Trophoblast cell (in vitro differentiated cells and primary cell): ENCODE data around the gene KLK2.

Experiments
- DNase-seq, 2 donors: peaks; one replicate each; pipeline ENCODE4 v3.0.0-alpha.2; 2016
- H2AFZ ChIP-seq: 2 replicates; pipeline ENCODE4 v1.6.1; 2013; ENCODE audit warnings: low read length, moderate library complexity, mild to moderate bottlenecking; ENCODE audit not compliant: insufficient read depth, poor library complexity
- H2AK5ac ChIP-seq: 2 replicates; pipeline ENCODE4 v1.6.1; 2013; ENCODE audit warnings: mild to moderate bottlenecking, low read length
- H2BK120ac ChIP-seq: 2 replicates; pipeline ENCODE4 v1.6.1; 2013; ENCODE audit warnings: low read length, mild to moderate bottlenecking, moderate library complexity; ENCODE audit not compliant: insufficient read depth, poor library complexity
- H2BK12ac ChIP-seq: 2 replicates; pipeline ENCODE4 v1.6.1; 2013; ENCODE audit warnings: mild to moderate bottlenecking, low read length, moderate library complexity
- H2BK5ac ChIP-seq: 2 replicates; pipeline ENCODE4 v1.6.1; 2013; ENCODE audit warnings: low read length, low read depth, moderate library complexity, mild to moderate bottlenecking; ENCODE audit not compliant: poor library complexity
- H3K14ac ChIP-seq: 2 replicates; pipeline ENCODE4 v1.6.1; 2013; ENCODE audit warnings: mild to moderate bottlenecking, low read length
- H3K18ac ChIP-seq: 2 replicates; pipeline ENCODE4 v1.6.1; 2013; ENCODE audit warnings: mild to moderate bottlenecking, low read length
- H3K23ac ChIP-seq: 2 replicates; pipeline ENCODE4 v1.6.1; 2013; ENCODE audit warnings: low read length
- H3K27ac ChIP-seq: 2 replicates; pipeline ENCODE4 v1.5.1; 2013; ENCODE audit warnings: low read depth, mild to moderate bottlenecking, inconsistent platforms, low read length, moderate library complexity
- H3K27me3 ChIP-seq: 2 replicates; pipeline ENCODE4 v1.6.1; 2013; ENCODE audit warnings: inconsistent platforms, mild to moderate bottlenecking, low read length, moderate library complexity; ENCODE audit not compliant: insufficient read depth
- H3K36me3 ChIP-seq, 2 experiments: 1 replicate in 1 of 2; 2 replicates in 1 of 2; pipeline ENCODE4 v1.6.1; 2013; ENCODE audit warnings: low read length in 2 of 2, mild to moderate bottlenecking in 2 of 2, moderate library complexity in 1 of 2; ENCODE audit not compliant: insufficient read depth in 2 of 2, control insufficient read depth in 1 of 2
- H3K4ac ChIP-seq: 2 replicates; pipeline ENCODE4 v1.6.1; 2013; ENCODE audit warnings: low read depth, mild to moderate bottlenecking, low read length, moderate library complexity
- H3K4me1 ChIP-seq, 2 experiments: 1 replicate in 1 of 2; 2 replicates in 1 of 2; pipeline ENCODE4 v1.6.1; 2013; ENCODE audit warnings: low read length in 2 of 2, mild to moderate bottlenecking in 2 of 2, moderate library complexity in 1 of 2; ENCODE audit not compliant: insufficient read depth in 2 of 2, control insufficient read depth in 1 of 2
- H3K4me2 ChIP-seq: 2 replicates; pipeline ENCODE4 v1.6.1; 2013; ENCODE audit warnings: inconsistent platforms, mild to moderate bottlenecking, low read length, moderate library complexity
- H3K4me3 ChIP-seq: 2 replicates; pipeline ENCODE4 v1.5.1; 2013; ENCODE audit warnings: mild to moderate bottlenecking, low read depth, low read length, inconsistent platforms
- H3K79me1 ChIP-seq: one replicate; pipeline ENCODE4 v1.6.1; 2013; ENCODE audit warnings: low read length
- H3K79me2 ChIP-seq: 2 replicates; pipeline ENCODE4 v1.6.1; 2013; ENCODE audit warnings: low read length, mild to moderate bottlenecking; ENCODE audit not compliant: control insufficient read depth, insufficient read depth, poor library complexity
- H3K9ac ChIP-seq: 2 replicates; pipeline ENCODE4 v1.6.1; 2013; ENCODE audit warnings: mild to moderate bottlenecking, low read length
- H3K9me3 ChIP-seq: 2 replicates; pipeline ENCODE4 v1.6.1; 2013; ENCODE audit warnings: low read depth, mild to moderate bottlenecking, control low read depth, inconsistent platforms, low read length; ENCODE audit not compliant: insufficient read depth
- H4K12ac ChIP-seq: 2 replicates; pipeline ENCODE4 v1.6.1; 2013; ENCODE audit warnings: low read depth, mild to moderate bottlenecking, low read length, moderate library complexity
- H4K8ac ChIP-seq: 2 replicates; pipeline ENCODE4 v1.6.1; 2013; ENCODE audit warnings: low read depth, mild to moderate bottlenecking, low read length, moderate library complexity
- H4K91ac ChIP-seq: one replicate; pipeline ENCODE4 v1.6.1; 2013; ENCODE audit warnings: low read depth, mild to moderate bottlenecking, low read length, moderate library complexity
- WGBS: extraction: QIAGEN DNeasy Blood & Tissue Kit; methylation state at CpG from one replicate; pipeline ENCODE4 v1.1.7; 2013; ENCODE audit warnings: missing lambda C conversion rate; ENCODE audit not compliant: insufficient read length, insufficient coverage; ENCODE audit errors: extremely low coverage; 5-methylcytosine and 5-hydroxymethylcytosine counted together

KLK2 gene

GRCh38 chr19:50837300-50837699 is 35.9 kb upstream of the KLK2 start:
- Histone ChIP-seq H3K14ac (no peak overlapping the region), H2AFZ (no peak overlapping the region), H3K79me1 (peaks cover 4% of the 10 kb centered on the region), H3K4ac (no peak overlapping the region), H3K9ac (no peak overlapping the region), H3K23ac (no peak overlapping the region), H3K9me3 (no peaks in the 10 kb centered on the region), H4K12ac (no peak overlapping the region), H3K4me2 (no peak overlapping the region), H3K36me3 (no peaks in the 10 kb centered on the region), H3K4me3 (no peak overlapping the region), H2BK12ac (no peak overlapping the region), H4K8ac (no peak overlapping the region), H2BK120ac (no peak overlapping the region), H3K79me2 (peaks cover 4% of the 10 kb centered on the region), H3K18ac (no peak overlapping the region), H3K4me1 (peaks cover 5 to 7% of the 10 kb centered on the region in 2 experiments), H2BK5ac (no peak overlapping the region), H4K91ac (no peak overlapping the region), H3K27me3 (no peaks in the 10 kb centered on the region), H3K27ac (no peak overlapping the region), H2AK5ac (no peak overlapping the region)
- WGBS: no CpG with 5 or more reads among the region's 10 CpGs
- no peak for DNase-seq

GRCh38 chr19:50838239-50838638 is 35.0 kb upstream of the KLK2 start:
- Histone ChIP-seq H3K9ac (no peak overlapping the region), H3K79me2 (peaks cover 4% of the 10 kb centered on the region), H2BK120ac (no peak overlapping the region), H3K27me3 (no peaks in the 10 kb centered on the region), H4K8ac (no peak overlapping the region), H4K12ac (no peak overlapping the region), H3K4me2 (no peak overlapping the region), H3K23ac (no peak overlapping the region), H3K18ac (no peak overlapping the region), H3K4me1 (peaks cover 5 to 7% of the 10 kb centered on the region in 2 experiments), H3K36me3 (no peaks in the 10 kb centered on the region), H2AFZ (no peak overlapping the region), H4K91ac (no peak overlapping the region), H2BK12ac (no peak overlapping the region), H2AK5ac (no peak overlapping the region), H3K14ac (no peak overlapping the region), H3K27ac (no peak overlapping the region), H3K9me3 (no peaks in the 10 kb centered on the region), H3K4me3 (no peak overlapping the region), H2BK5ac (no peak overlapping the region), H3K79me1 (peaks cover 4% of the 10 kb centered on the region), H3K4ac (no peak overlapping the region)
- DNase-seq: no peak
- no CpG with 5 or more reads among the region's 6 CpGs for WGBS

- Histone ChIP-seq H3K23ac (no peak overlapping the region), H3K18ac (no peak overlapping the region)
Observed at GRCh38 chr19:50839712-50840655, 33.3 kb upstream of the KLK2 start.

GRCh38 chr19:50842130-50842529 is 31.1 kb upstream of the KLK2 start:
- Histone ChIP-seq H2BK5ac (no peak overlapping the region), H3K4me2 (no peak overlapping the region), H3K18ac (no peak overlapping the region), H3K9ac (no peak overlapping the region), H3K79me2 (no peaks in the 10 kb centered on the region), H4K12ac (no peak overlapping the region), H3K4me3 (no peak overlapping the region), H3K23ac (no peak overlapping the region), H3K4me1 (no peaks in the 10 kb centered on the region), H3K9me3 (peaks cover 7% of the 10 kb centered on the region), H2BK12ac (no peak overlapping the region), H3K79me1 (no peaks in the 10 kb centered on the region), H3K14ac (no peak overlapping the region), H2AK5ac (no peak overlapping the region), H2BK120ac (no peak overlapping the region), H2AFZ (no peak overlapping the region), H3K36me3 (no peaks in the 10 kb centered on the region), H3K27me3 (no peaks in the 10 kb centered on the region), H3K4ac (no peak overlapping the region), H4K91ac (no peak overlapping the region), H4K8ac (no peak overlapping the region), H3K27ac (no peak overlapping the region)
- DNase-seq: no peak
- WGBS: no CpG with 5 or more reads among the region's 6 CpGs

More at GRCh38 chr19:50839712-50840655, 33.3 kb upstream of the KLK2 start:
- DNase-seq: no peak
- H4K91ac ChIP-seq: no peak overlapping the region
- H2BK120ac ChIP-seq: no peak overlapping the region
- H3K79me2 ChIP-seq: peaks cover 4% of the 10 kb centered on the region
- H4K8ac ChIP-seq: no peak overlapping the region
- H3K36me3 ChIP-seq: no peaks in the 10 kb centered on the region
- H3K79me1 ChIP-seq: peaks cover 4% of the 10 kb centered on the region
- H3K4me1 ChIP-seq: peaks cover 5 to 7% of the 10 kb centered on the region in 2 experiments
- H3K9me3 ChIP-seq: peaks cover 7% of the 10 kb centered on the region
- no peak overlapping the region for H2BK12ac ChIP-seq
- no peak overlapping the region for H3K9ac ChIP-seq
- H3K4me2 ChIP-seq: no peak overlapping the region
- H2BK5ac ChIP-seq: no peak overlapping the region
- no peaks in the 10 kb centered on the region for H3K27me3 ChIP-seq
- no CpG with 5 or more reads among the region's 10 CpGs for WGBS
- H4K12ac ChIP-seq: no peak overlapping the region
- no peak overlapping the region for H3K14ac ChIP-seq
- H2AFZ ChIP-seq: no peak overlapping the region
- no peak overlapping the region for H3K4ac ChIP-seq
- no peak overlapping the region for H3K27ac ChIP-seq
- no peak overlapping the region for H2AK5ac ChIP-seq
- H3K4me3 ChIP-seq: no peak overlapping the region
